Type B pancreatic cell (in vitro differentiated cells): ENCODE results near the gene MEGF11. TPM values are rescaled to one million over a fixed set of nuclear protein-coding genes. Genes with fewer than 3 reads are reported as not detected.
A peak's percentile ranks its signal among the peaks of the same experiment; 100 is the strongest.
"Not testable (repeated sequence)": the region's sequence is repeated elsewhere in the genome, so short reads cannot be mapped to it uniquely, and the experiment has no call there.

Experiments used
- DNase-seq: peaks from one replicate; pipeline ENCODE4 v3.0.0; 2021; ENCODE audit warnings: mixed read lengths; ENCODE audit not compliant: unreplicated experiment; ENCODE audit errors: extremely low spot score
- H3K27ac Mint-ChIP-seq: 2 replicates; pipeline ENCODE4 v1.8.0; 2021; ENCODE audit warnings: mild to moderate bottlenecking, mixed read lengths
- H3K27me3 Mint-ChIP-seq: 2 replicates; pipeline ENCODE4 v1.8.0; 2021; ENCODE audit warnings: mixed read lengths
- H3K36me3 Mint-ChIP-seq: 2 replicates; pipeline ENCODE4 v1.8.0; 2021; ENCODE audit warnings: mixed read lengths
- H3K4me1 Mint-ChIP-seq: one replicate; pipeline ENCODE4 v1.8.0; 2021; ENCODE audit warnings: mixed read lengths; ENCODE audit not compliant: unreplicated experiment
- H3K4me3 Mint-ChIP-seq: 2 replicates; pipeline ENCODE4 v1.8.0; 2021; ENCODE audit warnings: mild to moderate bottlenecking, mixed read lengths
- H3K9me3 Mint-ChIP-seq: 2 replicates; pipeline ENCODE4 v1.8.0; 2021; ENCODE audit warnings: mixed read lengths
- CTCF ChIP-seq: fragments of 200-600 bp; sonication (generic); conservative IDR thresholded peaks from 2 replicates; pipeline ENCODE4 v1.5.0; 2021; ENCODE audit warnings: antibody characterized with exemption, mild to moderate bottlenecking
- total RNA-seq: library from RNA; stranded (reverse); gene quantifications from 2 replicates; pipeline ENCODE4 v1.2.1, GENCODE V29; 2021; ENCODE audit warnings: low replicate concordance

MEGF11 gene
- total RNA-seq, 1 donor from 2014 or later = 3.3 TPM

- Mint-ChIP-seq H3K36me3 (peaks cover 8% of the 10 kb centered on the region), H3K27me3 (peaks cover 9% of the 10 kb centered on the region), H3K4me3 (peak overlapping the region; percentile 100), H3K9me3 (no peaks in the 10 kb centered on the region), H3K27ac (peak overlapping the region; percentile 98), H3K4me1 (peaks cover 14% of the 10 kb centered on the region)
- no peak for TF ChIP-seq CTCF
- no peak for DNase-seq
These were observed 384.9 kb downstream of the MEGF11 start for GRCh38 chr15:65868546-65869125.

GRCh38 chr15:65867933-65868332 is 385.6 kb downstream of the MEGF11 start:
- not testable (repeated sequence) for H3K27ac Mint-ChIP-seq, DNase-seq, H3K27me3 Mint-ChIP-seq, H3K9me3 Mint-ChIP-seq, H3K36me3 Mint-ChIP-seq
- Mint-ChIP-seq H3K4me3 (peak overlapping the region; percentile 100), H3K4me1 (peaks cover 14% of the 10 kb centered on the region)

- no peak overlapping the region for H3K27ac Mint-ChIP-seq
- DNase-seq = no peak
- no peaks in the 10 kb centered on the region for H3K9me3 Mint-ChIP-seq
- peaks cover 10% of the 10 kb centered on the region for H3K4me1 Mint-ChIP-seq
- no peak for TF ChIP-seq CTCF
- H3K27me3 Mint-ChIP-seq = peaks cover 9% of the 10 kb centered on the region
- H3K36me3 Mint-ChIP-seq = peaks cover 4% of the 10 kb centered on the region
- H3K4me3 Mint-ChIP-seq = no peak overlapping the region
These were observed 386.3 kb downstream of the MEGF11 start for GRCh38 chr15:65867244-65867643.

- no peaks in the 10 kb centered on the region for H3K36me3 Mint-ChIP-seq
- H3K9me3 Mint-ChIP-seq = no peaks in the 10 kb centered on the region
- no peak overlapping the region for H3K27ac Mint-ChIP-seq
- no peak overlapping the region for H3K4me3 Mint-ChIP-seq
- no peaks in the 10 kb centered on the region for H3K27me3 Mint-ChIP-seq
- no peak for DNase-seq
- H3K4me1 Mint-ChIP-seq = peaks cover 2% of the 10 kb centered on the region
- TF ChIP-seq CTCF = no peak
These were observed 390.4 kb downstream of the MEGF11 start for GRCh38 chr15:65863106-65863505.

GRCh38 chr15:65862682-65863081 is 390.9 kb downstream of the MEGF11 start:
- Mint-ChIP-seq H3K27ac (no peak overlapping the region), H3K36me3 (no peaks in the 10 kb centered on the region), H3K9me3 (no peaks in the 10 kb centered on the region), H3K27me3 (no peaks in the 10 kb centered on the region), H3K4me3 (no peak overlapping the region), H3K4me1 (peaks cover 7% of the 10 kb centered on the region)
- TF ChIP-seq CTCF = peak; percentile 70
- no peak for DNase-seq

- Mint-ChIP-seq H3K4me3 (no peak overlapping the region), H3K36me3 (no peaks in the 10 kb centered on the region)
- TF ChIP-seq CTCF = no peak
These were observed 395.7 kb downstream of the MEGF11 start for GRCh38 chr15:65857718-65858402.

More at GRCh38 chr15:65857718-65858402, 395.7 kb downstream of the MEGF11 start:
- H3K4me1 Mint-ChIP-seq = peaks cover 7% of the 10 kb centered on the region
- no peaks in the 10 kb centered on the region for H3K27me3 Mint-ChIP-seq
- H3K9me3 Mint-ChIP-seq = no peaks in the 10 kb centered on the region
- no peak for DNase-seq
- H3K27ac Mint-ChIP-seq = no peak overlapping the region
